Measurements from ENCODE around the gene CHMP4A.
A peak's percentile ranks its signal among the peaks of the same experiment; 100 is the strongest.
"Not testable (repeated sequence)": the region's sequence is repeated elsewhere in the genome, so short reads cannot be mapped to it uniquely, and the experiment has no call there.

CHMP4A gene

GRCh38 chr14:24235804-24236688, 22.8 kb upstream of the CHMP4A start:
- no peaks in the 10 kb centered on the region for H3K9me3 Mint-ChIP-seq
- no peaks in the 10 kb centered on the region for H3K27me3 Mint-ChIP-seq
- no peak overlapping the region for H3K4me3 Mint-ChIP-seq
- ATAC-seq = no peak
- peaks cover 54% of the 10 kb centered on the region for H3K36me3 Mint-ChIP-seq
- H3K4me1 Mint-ChIP-seq = peaks cover 69% of the 10 kb centered on the region
- H3K27ac Mint-ChIP-seq = peak overlapping the region; percentile 8

GRCh38 chr14:24234095-24235005, 21.1 kb upstream of the CHMP4A start:
- Mint-ChIP-seq H3K4me3 (no peak overlapping the region), H3K9me3 (no peaks in the 10 kb centered on the region), H3K27ac (peak overlapping the region; percentile 74), H3K36me3 (peaks cover 38% of the 10 kb centered on the region), H3K27me3 (no peaks in the 10 kb centered on the region), H3K4me1 (peaks cover 55% of the 10 kb centered on the region)
- ATAC-seq = no peak

GRCh38 chr14:24233538-24233866, 20.2 kb upstream of the CHMP4A start:
- H3K4me3 Mint-ChIP-seq = peak overlapping the region; percentile 84
- peak overlapping the region; percentile 74 for H3K27ac Mint-ChIP-seq
- no peak for ATAC-seq
- H3K36me3 Mint-ChIP-seq = peaks cover 29% of the 10 kb centered on the region
- no peaks in the 10 kb centered on the region for H3K9me3 Mint-ChIP-seq
- no peaks in the 10 kb centered on the region for H3K27me3 Mint-ChIP-seq
- peaks cover 51% of the 10 kb centered on the region for H3K4me1 Mint-ChIP-seq

GRCh38 chr14:24232645-24233537, 19.6 kb upstream of the CHMP4A start, which contains the start of gene GMPR2:
GMPR2 (plus strand) TSS chr14:24232929; CDS start chr14:24233254, 325 bp downstream.
- no peaks in the 10 kb centered on the region for H3K9me3 Mint-ChIP-seq
- H3K27me3 Mint-ChIP-seq = no peaks in the 10 kb centered on the region
- peak within 1 kb of the TSS; percentile 84 for H3K4me3 Mint-ChIP-seq
- peak; percentile 80 for ATAC-seq
- H3K36me3 Mint-ChIP-seq = peaks cover 23% of the 10 kb centered on the region
- peaks cover 47% of the 10 kb centered on the region for H3K4me1 Mint-ChIP-seq
- peak within 1 kb of the TSS; percentile 74 for H3K27ac Mint-ChIP-seq

- Mint-ChIP-seq H3K9me3 (no peaks in the 10 kb centered on the region), H3K4me1 (peaks cover 44% of the 10 kb centered on the region), H3K27me3 (no peaks in the 10 kb centered on the region), H3K36me3 (peaks cover 22% of the 10 kb centered on the region), H3K27ac (peak within 1 kb of the TSS; percentile 74), H3K4me3 (peak within 1 kb of the TSS; percentile 84)
- ATAC-seq = peak; percentile 90
Observed at GRCh38 chr14:24232121-24232644, 18.9 kb upstream of the CHMP4A start, which contains the start of gene NEDD8. NEDD8 (minus strand) TSS chr14:24232367; CDS start chr14:24232267, 100 bp downstream.

- H3K4me3 Mint-ChIP-seq = peak overlapping the region; percentile 84
- H3K27ac Mint-ChIP-seq = peak overlapping the region; percentile 74
- peaks cover 18% of the 10 kb centered on the region for H3K36me3 Mint-ChIP-seq
- H3K4me1 Mint-ChIP-seq = peaks cover 45% of the 10 kb centered on the region
- ATAC-seq = no peak
- H3K9me3 Mint-ChIP-seq = no peaks in the 10 kb centered on the region
- H3K27me3 Mint-ChIP-seq = no peaks in the 10 kb centered on the region
Observed at GRCh38 chr14:24231263-24232120, 18.2 kb upstream of the CHMP4A start.

- Mint-ChIP-seq H3K9me3 (no peaks in the 10 kb centered on the region), H3K4me3 (no peak overlapping the region), H3K36me3 (peaks cover 8% of the 10 kb centered on the region), H3K27me3 (no peaks in the 10 kb centered on the region), H3K4me1 (peaks cover 36% of the 10 kb centered on the region), H3K27ac (no peak overlapping the region)
- no peak for ATAC-seq
Observed at GRCh38 chr14:24228902-24229301, 15.6 kb upstream of the CHMP4A start.

GRCh38 chr14:24226473-24226872, 13.2 kb upstream of the CHMP4A start:
- ATAC-seq = no peak
- H3K9me3 Mint-ChIP-seq = no peaks in the 10 kb centered on the region
- H3K4me1 Mint-ChIP-seq = peaks cover 30% of the 10 kb centered on the region
- H3K27me3 Mint-ChIP-seq = no peaks in the 10 kb centered on the region
- H3K4me3 Mint-ChIP-seq = no peak overlapping the region
- H3K36me3 Mint-ChIP-seq = peaks cover 8% of the 10 kb centered on the region
- no peak overlapping the region for H3K27ac Mint-ChIP-seq

- peaks cover 10% of the 10 kb centered on the region for H3K36me3 Mint-ChIP-seq
- H3K27me3 Mint-ChIP-seq = no peaks in the 10 kb centered on the region
- H3K4me3 Mint-ChIP-seq = no peak overlapping the region
- no peak overlapping the region for H3K27ac Mint-ChIP-seq
- no peak for ATAC-seq
- H3K9me3 Mint-ChIP-seq = no peaks in the 10 kb centered on the region
- H3K4me1 Mint-ChIP-seq = peaks cover 26% of the 10 kb centered on the region
Observed at GRCh38 chr14:24224618-24225071, 11.4 kb upstream of the CHMP4A start.

GRCh38 chr14:24222987-24223386, 9.7 kb upstream of the CHMP4A start:
- H3K4me1 Mint-ChIP-seq = peaks cover 20% of the 10 kb centered on the region
- not testable (repeated sequence) for H3K27ac Mint-ChIP-seq, H3K9me3 Mint-ChIP-seq, ATAC-seq, H3K27me3 Mint-ChIP-seq, H3K4me3 Mint-ChIP-seq
- peaks cover 14% of the 10 kb centered on the region for H3K36me3 Mint-ChIP-seq

GRCh38 chr14:24219521-24219920, 6.2 kb upstream of the CHMP4A start:
- Mint-ChIP-seq H3K27me3 (no peaks in the 10 kb centered on the region), H3K4me3 (no peak overlapping the region), H3K4me1 (peaks cover 18% of the 10 kb centered on the region), H3K27ac (no peak overlapping the region), H3K9me3 (no peaks in the 10 kb centered on the region), H3K36me3 (peaks cover 6% of the 10 kb centered on the region)
- ATAC-seq = no peak

GRCh38 chr14:24219080-24219479, 5.8 kb upstream of the CHMP4A start:
- Mint-ChIP-seq H3K9me3 (no peaks in the 10 kb centered on the region), H3K4me1 (peaks cover 19% of the 10 kb centered on the region), H3K27me3 (no peaks in the 10 kb centered on the region), H3K27ac (no peak overlapping the region), H3K4me3 (no peak overlapping the region), H3K36me3 (peaks cover 6% of the 10 kb centered on the region)
- no peak for ATAC-seq

- H3K9me3 Mint-ChIP-seq, ATAC-seq, H3K4me3 Mint-ChIP-seq: not testable (repeated sequence)
Observed at GRCh38 chr14:24216876-24217275, 3.6 kb upstream of the CHMP4A start.

GRCh38 chr14:24216345-24216699, 3.0 kb upstream of the CHMP4A start:
- Mint-ChIP-seq H3K27ac (peak overlapping the region; percentile 94), H3K27me3 (no peaks in the 10 kb centered on the region), H3K36me3 (peaks cover 11% of the 10 kb centered on the region), H3K9me3 (no peaks in the 10 kb centered on the region), H3K4me3 (peak overlapping the region; percentile 93), H3K4me1 (peaks cover 38% of the 10 kb centered on the region)
- ATAC-seq = no peak

More at GRCh38 chr14:24216876-24217275, 3.6 kb upstream of the CHMP4A start:
- H3K36me3 Mint-ChIP-seq, H3K27ac Mint-ChIP-seq, H3K27me3 Mint-ChIP-seq: not testable (repeated sequence)
- peaks cover 32% of the 10 kb centered on the region for H3K4me1 Mint-ChIP-seq

All from stimulated activated memory B cell treated with anti-CD40 and anti-IgM and Interleukin-4, amounts not matched to agents 10 μg/mL and 1 μg/mL and 100 μg/mL, for 72 hours (primary cell).